Brain microvascular endothelial cell (primary cell): Measurements from ENCODE around the gene SLX9.

ENCODE experiments used
- DNase-seq: peaks from one replicate; pipeline ENCODE4 v3.0.0-alpha.2; 2020
- H3K27ac ChIP-seq: fragments of 250-450 bp; sonication (Bioruptor Pico); 2 replicates; pipeline ENCODE4 v1.5.1; 2020; ENCODE audit warnings: mild to moderate bottlenecking, moderate library complexity
- H3K27me3 ChIP-seq: fragments of 250-450 bp; sonication (Bioruptor Pico); replicated peaks from 2 replicates; pipeline ENCODE4 v1.5.1; 2020; ENCODE audit warnings: mild to moderate bottlenecking
- H3K36me3 ChIP-seq: fragments of 250-450 bp; sonication (Bioruptor Pico); replicated peaks from 2 replicates; pipeline ENCODE4 v1.5.1; 2020; ENCODE audit warnings: mild to moderate bottlenecking
- H3K4me3 ChIP-seq: 2 replicates; pipeline ENCODE4 v1.5.1; 2011; ENCODE audit warnings: low read depth, mild to moderate bottlenecking, control low read depth, low read length, moderate library complexity
- in situ Hi-C: cut with HindIII; loops from 2 replicates; pipeline ENCODE4 v1.10.0; 2017; ENCODE audit warnings: low sequenced_read_pairs, low pct_ligation_motif_present
- TF ChIP-seq, protein P1 (sequence below): IDR thresholded peaks from 2 replicates; pipeline ENCODE4 v1.5.1; 2011; ENCODE audit warnings: low read depth, mild to moderate bottlenecking, moderate library complexity, low read length, control low read depth, inconsistent platforms; ENCODE audit errors: missing control alignments

The SLX9 gene

GRCh38 chr21:45003331-45004058, 63.7 kb downstream of the SLX9 start:
- H3K27ac ChIP-seq = no peak overlapping the region
- no peak for DNase-seq
- no peaks in the 10 kb centered on the region for H3K36me3 ChIP-seq
- H3K27me3 ChIP-seq = no peaks in the 10 kb centered on the region
- in situ Hi-C loops = no loop called here
- no peak overlapping the region for H3K4me3 ChIP-seq
- TF ChIP-seq, protein P1, sequence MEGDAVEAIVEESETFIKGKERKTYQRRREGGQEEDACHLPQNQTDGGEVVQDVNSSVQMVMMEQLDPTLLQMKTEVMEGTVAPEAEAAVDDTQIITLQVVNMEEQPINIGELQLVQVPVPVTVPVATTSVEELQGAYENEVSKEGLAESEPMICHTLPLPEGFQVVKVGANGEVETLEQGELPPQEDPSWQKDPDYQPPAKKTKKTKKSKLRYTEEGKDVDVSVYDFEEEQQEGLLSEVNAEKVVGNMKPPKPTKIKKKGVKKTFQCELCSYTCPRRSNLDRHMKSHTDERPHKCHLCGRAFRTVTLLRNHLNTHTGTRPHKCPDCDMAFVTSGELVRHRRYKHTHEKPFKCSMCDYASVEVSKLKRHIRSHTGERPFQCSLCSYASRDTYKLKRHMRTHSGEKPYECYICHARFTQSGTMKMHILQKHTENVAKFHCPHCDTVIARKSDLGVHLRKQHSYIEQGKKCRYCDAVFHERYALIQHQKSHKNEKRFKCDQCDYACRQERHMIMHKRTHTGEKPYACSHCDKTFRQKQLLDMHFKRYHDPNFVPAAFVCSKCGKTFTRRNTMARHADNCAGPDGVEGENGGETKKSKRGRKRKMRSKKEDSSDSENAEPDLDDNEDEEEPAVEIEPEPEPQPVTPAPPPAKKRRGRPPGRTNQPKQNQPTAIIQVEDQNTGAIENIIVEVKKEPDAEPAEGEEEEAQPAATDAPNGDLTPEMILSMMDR = peak; percentile 6

DNA sequence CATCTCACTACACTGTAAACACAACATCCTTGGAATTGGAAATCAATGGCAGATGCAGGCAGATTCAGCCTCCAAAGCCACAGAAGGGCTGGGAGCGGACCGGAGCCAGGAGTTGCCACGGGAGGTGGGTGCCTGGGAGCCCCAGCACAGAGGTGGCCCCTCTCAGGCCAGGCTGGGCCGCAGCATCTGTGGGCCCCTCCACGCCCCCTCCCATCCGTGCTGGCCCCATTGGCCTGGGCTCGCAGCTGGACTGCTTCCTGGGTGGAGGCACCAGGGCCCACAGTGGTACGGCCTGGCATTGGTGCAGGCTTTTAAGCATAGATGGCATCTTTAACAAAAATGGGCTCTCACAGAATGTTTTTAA, 64.2 kb downstream of the SLX9 start:
- no peaks in the 10 kb centered on the region for H3K36me3 ChIP-seq
- H3K27ac ChIP-seq = no peak overlapping the region
- TF ChIP-seq, protein P1 = no peak
- in situ Hi-C loops = no loop called here
- DNase-seq = no peak
- no peaks in the 10 kb centered on the region for H3K27me3 ChIP-seq
- H3K4me3 ChIP-seq = no peak overlapping the region

- no peaks in the 10 kb centered on the region for H3K27me3 ChIP-seq
- H3K36me3 ChIP-seq = no peaks in the 10 kb centered on the region
- no peak overlapping the region for H3K27ac ChIP-seq
- TF ChIP-seq, protein P1 = no peak
- no peak for DNase-seq
- in situ Hi-C loops = no loop called here
- no peak overlapping the region for H3K4me3 ChIP-seq
These were observed 64.8 kb downstream of the SLX9 start for GRCh38 chr21:45004481-45005247.

- Histone ChIP-seq H3K27me3 (no peaks in the 10 kb centered on the region), H3K4me3 (no peak overlapping the region), H3K27ac (no peak overlapping the region), H3K36me3 (no peaks in the 10 kb centered on the region)
- in situ Hi-C loops = no loop called here
- no peak for DNase-seq
- TF ChIP-seq, protein P1 = no peak
These were observed 66.8 kb downstream of the SLX9 start for GRCh38 chr21:45006536-45007095.

DNA sequence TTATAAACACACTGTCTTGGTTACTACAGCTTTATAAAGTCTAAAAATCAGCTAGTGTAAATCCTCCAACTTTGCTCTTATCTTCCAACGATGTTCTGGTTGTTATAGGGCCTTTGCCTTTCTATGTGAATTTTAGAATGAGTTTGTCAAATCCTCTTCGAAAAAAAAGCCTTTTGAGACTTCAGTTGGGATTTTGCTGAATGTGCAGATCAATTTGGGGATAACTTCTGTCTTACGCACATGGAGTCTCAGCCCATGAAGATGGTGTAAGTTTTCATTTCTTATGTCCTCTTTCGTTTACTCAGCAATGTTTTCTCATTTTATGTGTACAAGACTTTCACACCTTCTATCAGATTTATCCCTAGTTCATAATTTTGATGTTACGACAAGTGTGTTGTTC, 69.8 kb downstream of the SLX9 start:
- no peaks in the 10 kb centered on the region for H3K36me3 ChIP-seq
- DNase-seq = no peak
- TF ChIP-seq, protein P1 = no peak
- in situ Hi-C loops = no loop called here
- H3K27me3 ChIP-seq = no peaks in the 10 kb centered on the region
- no peak overlapping the region for H3K4me3 ChIP-seq
- no peak overlapping the region for H3K27ac ChIP-seq
